Renal cortical epithelial cell (primary cell): ENCODE measurements around the gene SLAMF6. TPM values are rescaled to one million over a fixed set of nuclear protein-coding genes. Genes with fewer than 3 reads are reported as not detected.
A peak's percentile ranks its signal among the peaks of the same experiment; 100 is the strongest.
"Not testable (repeated sequence)": the region's sequence is repeated elsewhere in the genome, so short reads cannot be mapped to it uniquely, and the experiment has no call there.

Source experiments
- DNase-seq: peaks from one replicate; pipeline ENCODE4 v3.0.0-alpha.2; 2011; ENCODE audit warnings: low read depth
- total RNA-seq: library from RNA; depleted of rRNA; stranded (reverse); fragments of >200 nt; gene quantifications from 2 replicates; pipeline ENCODE4 v1.2.3, GENCODE V29; 2014

The SLAMF6 gene
- total RNA-seq, 1 donor from 2014 or later, result not detected

GRCh38 chr1:160542303-160542945 lies 19.4 kb upstream of the SLAMF6 start:
- peak; percentile 97 for DNase-seq

DNA sequence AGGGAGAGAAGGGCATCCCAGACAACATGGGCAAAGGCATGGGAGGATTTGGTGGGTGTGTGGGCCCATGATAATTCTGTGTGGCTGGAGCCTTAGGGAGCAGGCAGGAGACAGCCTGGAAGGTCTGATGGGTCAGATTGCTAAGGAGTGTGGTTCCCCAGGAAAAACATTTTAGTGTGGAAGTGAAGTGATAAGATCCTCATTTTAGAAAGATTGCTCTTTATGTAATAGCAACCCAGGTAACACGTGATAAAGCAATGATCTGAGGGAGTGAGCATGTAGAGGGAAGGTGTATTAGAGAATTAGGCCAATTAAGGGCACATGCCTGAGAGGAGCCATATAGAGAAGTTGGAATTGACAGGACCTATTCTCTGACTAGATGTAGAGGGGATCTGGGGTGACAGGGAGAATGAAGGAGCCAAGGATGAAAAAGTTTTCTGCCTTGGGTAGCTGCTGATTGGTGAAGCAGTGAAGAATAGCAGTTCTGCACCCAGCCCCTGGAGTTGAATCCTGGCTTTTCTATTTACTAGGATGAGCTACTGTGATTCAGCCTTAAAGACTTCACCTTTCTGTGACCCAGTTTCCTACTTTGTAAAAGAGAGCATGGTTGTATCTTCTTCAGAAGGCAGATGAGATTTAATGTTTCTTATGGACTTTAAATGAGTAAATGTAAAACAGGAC lies 18.7 kb upstream of the SLAMF6 start:
- peak; percentile 60 for DNase-seq

DNA sequence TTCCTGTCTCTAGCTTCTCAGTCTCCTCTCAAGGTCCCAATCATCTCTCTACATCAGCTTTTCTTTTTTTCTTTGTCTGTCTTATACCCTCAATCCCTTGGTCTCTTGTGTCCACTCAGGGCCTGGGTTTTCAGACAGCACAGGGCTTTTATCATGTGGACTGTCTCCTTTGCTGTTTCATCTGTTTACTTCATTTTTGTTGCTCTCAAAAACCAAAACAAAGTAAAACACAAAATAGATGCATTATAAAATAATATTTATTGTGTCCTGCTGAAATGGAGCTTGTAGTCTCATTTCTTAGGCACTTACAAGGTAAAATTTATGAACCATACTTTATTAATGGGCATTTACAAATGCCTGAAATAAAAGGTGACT lies 17.8 kb upstream of the SLAMF6 start:
- no peak for DNase-seq

GRCh38 chr1:160539990-160540858 lies 17.2 kb upstream of the SLAMF6 start:
- DNase-seq, result no peak

- no peak for DNase-seq
Measured at GRCh38 chr1:160539684-160539989, 16.6 kb upstream of the SLAMF6 start.

GRCh38 chr1:160538985-160539651 lies 16.1 kb upstream of the SLAMF6 start:
- DNase-seq, result no peak

DNA sequence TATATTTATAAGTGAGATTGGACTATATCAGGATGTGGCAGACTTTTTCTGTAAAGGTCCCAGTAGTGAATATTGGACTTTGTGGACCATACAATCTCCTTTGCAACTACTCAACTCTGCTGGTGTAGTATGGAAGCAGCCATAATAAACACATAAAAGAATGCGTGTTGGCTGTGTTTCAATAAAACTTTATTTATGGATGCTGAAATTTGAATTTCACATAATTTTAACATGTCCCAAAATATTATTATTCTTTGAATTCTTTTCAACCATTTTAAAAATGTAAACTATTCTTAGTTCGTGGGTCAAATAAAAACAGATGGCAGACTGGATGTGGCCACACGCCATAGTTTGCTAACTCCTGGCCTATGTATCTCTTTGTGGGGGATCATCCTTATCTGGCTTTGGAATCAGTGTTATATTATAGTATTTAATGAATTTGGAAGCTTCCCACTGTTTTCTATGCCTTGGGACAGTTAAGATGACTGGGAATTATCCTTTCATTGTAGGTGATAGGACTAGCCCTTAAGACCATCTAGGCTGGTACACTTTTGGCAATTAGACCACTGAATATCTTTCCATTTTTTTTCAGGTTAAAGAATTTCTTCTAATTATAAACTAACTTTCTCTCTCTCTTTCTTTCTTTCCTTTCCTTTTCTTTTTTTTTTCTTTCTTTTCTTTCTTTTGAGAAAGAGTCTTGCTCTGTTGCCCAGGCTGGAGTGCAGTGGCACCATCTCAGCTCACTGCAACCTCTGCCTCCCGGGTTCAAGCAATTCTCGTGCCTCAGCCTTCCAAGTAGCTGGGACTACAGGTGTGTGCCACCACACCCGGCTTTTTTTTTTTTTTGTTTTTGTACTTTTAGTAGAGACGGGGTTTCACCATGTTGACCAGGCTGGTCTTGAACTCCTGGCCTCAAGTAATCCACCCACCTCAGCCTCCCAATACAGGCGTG lies 14.9 kb upstream of the SLAMF6 start:
- DNase-seq, result no peak

- DNase-seq, result no peak
Measured at GRCh38 chr1:160534823-160535605, 12.0 kb upstream of the SLAMF6 start.

GRCh38 chr1:160532557-160532813 lies 9.4 kb upstream of the SLAMF6 start:
- DNase-seq, result not testable (repeated sequence)

GRCh38 chr1:160531809-160532556 lies 8.9 kb upstream of the SLAMF6 start:
- not testable (repeated sequence) for DNase-seq

GRCh38 chr1:160529401-160529952 lies 6.4 kb upstream of the SLAMF6 start:
- DNase-seq, result not testable (repeated sequence)

DNA sequence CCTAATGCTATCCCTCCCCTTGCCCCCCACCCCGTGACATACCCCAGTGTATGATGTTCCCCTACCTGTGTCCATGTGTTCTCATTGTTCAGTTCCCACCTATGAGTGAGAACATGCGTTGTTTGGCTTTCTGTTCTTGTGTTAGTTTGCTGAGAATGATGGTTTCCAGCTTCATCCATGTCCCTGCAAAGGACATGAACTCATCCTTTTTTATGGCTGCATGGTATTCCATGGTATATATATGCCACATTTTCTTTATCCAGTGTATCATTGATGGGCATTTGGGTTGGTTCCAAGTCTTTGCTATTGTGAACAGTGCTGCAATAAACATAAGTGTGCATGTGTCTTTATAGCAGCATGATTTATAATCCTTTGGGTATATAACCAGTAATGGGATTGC lies 734 bp upstream of the SLAMF6 start:
- DNase-seq, result not testable (repeated sequence)

DNA sequence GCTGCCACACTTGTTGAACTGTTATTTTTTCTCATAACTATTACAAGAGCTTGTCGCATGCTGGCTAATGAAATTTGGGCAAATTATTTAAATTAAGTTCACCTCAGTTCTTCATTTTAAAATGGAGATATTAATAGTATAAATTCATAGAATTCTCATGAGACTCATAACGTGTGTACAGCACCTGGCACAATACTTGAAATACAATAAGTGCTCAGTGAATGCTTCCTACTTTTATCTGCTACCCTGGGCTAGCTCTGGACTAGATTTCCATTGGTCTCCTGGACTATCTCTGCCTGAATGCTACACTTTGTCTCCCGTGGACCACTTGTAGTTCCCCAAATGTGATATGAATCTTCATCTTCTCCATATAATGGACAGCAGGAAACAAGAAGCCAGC lies 919 bp downstream of the SLAMF6 start:
- no peak for DNase-seq

DNA sequence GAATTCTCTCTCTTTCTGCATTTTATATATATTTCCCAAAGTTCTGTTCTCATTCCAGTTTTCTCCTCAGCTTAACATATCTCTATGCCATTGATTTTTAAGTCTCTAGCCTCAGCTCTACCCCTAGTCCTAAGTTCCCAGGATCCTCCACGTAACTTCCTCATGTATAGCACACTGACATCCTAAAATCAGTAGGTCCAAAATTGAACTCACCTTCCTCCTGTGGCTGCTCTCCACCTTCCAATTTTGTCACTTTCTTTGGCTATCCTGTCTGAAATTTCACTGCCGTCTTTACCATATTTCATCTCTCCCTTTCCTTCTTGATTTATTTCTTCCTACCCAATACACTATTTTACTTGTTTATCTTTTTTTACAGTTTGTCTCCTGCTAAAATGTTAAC lies 1.5 kb downstream of the SLAMF6 start:
- no peak for DNase-seq

GRCh38 chr1:160520999-160521398 lies 2.1 kb downstream of the SLAMF6 start:
- no peak for DNase-seq

- peak; percentile 20 for DNase-seq
Measured at GRCh38 chr1:160520582-160520981, 2.5 kb downstream of the SLAMF6 start.

DNA sequence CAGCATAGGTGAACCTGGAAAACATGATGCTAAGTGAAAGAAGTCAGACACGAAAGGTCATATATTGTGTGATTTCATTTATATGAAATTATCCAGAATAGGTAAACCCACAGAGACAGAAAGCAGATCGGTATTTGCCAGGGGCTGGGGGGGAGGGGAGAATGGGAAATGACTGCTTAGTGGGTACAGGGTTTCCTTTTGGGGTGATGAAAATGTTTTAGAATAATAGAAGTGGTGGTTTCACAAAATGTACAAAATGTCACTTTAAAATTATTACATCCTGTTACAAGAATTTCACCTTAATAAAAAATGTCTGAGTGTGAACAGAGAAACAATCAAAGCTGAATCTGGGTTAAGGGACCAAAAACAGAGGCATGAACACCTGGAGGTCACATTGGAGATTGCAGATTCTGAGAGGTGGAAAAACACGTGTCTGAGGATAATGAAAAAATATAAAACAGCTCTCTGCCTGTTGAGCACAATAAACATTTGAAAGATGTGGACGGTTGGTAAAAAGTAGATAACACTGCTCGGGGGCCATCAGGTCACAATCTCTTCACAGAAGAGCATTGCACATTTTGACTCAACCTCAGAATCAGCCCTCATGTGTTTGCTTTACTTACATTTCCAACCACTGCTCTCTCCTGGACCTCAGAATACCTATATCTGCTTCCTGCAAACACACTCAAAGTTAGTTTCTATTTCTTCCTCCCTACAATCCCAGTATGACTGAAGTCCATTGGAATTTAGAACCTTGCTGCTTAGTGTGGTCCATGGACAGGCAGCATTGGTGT lies 3.2 kb downstream of the SLAMF6 start:
- peak; percentile 33 for DNase-seq

- not testable (repeated sequence) for DNase-seq
Measured at GRCh38 chr1:160517519-160517918, 5.5 kb downstream of the SLAMF6 start.

DNA sequence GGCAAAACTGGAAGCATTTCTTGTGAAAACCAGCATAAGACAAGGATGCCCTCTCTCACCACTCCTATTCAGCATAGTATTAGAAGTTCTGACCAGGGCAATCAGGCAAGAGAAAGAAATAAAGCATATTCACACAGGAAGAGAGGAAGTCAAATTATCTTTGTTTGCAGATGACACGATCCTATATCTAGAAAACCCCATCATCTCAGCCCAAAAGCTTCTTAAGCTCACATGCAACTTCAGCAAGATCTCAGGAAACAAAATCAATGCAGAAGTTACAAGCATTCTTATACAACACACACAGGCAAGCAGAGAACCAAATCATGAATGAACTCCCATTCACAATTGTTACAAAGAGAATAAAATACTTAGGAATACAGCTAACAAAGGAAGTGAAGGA lies 7.1 kb downstream of the SLAMF6 start:
- DNase-seq, result not testable (repeated sequence)
